Posterior cingulate gyrus (tissue), 11 donors: ENCODE results near the gene SFT2D2.

Experiments
- DNase-seq, 10 donors: peaks; one replicate each; pipeline versions ENCODE4 v3.0.0 to v3.0.0-alpha.2; 2020 to 2021; ENCODE audit warnings: mixed read lengths in 3 of 10
- intact Hi-C: fragments of 100-400 bp; cut with DNase I; formaldehyde crosslinking; loops from one replicate; pipeline ENCODE4 v1.15.1; 2023

SFT2D2 gene

DNA sequence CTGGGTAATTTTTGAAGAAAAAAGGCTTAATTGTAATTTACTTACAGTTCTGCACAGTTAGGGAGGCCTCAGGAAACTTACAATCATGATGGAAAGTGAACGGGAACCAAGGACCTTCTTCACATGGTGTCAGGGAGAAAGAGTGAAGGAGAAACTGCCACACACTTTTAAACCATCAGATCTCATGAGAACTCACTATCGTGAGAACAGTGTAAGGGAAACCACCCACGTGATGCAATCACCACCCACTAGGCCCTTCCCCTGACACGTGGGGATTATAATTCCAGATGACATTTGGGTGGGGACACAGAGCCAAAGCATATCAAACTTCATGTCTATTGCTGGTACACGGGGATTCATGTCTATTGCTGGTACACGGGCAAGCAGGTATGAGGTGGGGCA, 5.3 kb upstream of the SFT2D2 start:
- DNase-seq = no peak

DNA sequence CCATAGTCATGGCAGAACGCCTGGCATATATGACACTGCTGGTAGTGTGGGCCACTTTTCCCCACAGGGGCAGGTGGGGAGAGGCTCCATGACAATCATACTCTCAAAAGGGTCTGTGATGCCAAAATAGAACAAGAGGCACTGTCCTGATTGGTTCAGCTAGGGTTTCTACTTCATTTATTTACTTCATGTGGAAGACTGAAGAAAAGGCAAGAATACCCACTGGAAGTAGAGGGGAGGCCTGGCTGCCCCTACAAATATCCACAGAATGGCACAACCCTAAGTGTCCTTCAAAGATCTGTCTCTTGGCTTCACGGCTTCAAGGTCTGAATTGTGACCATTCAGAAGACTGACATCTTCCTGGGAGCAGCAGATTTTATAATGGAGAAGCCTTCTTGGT, 4.5 kb upstream of the SFT2D2 start:
- intact Hi-C loops = no loop called here
- no peak for DNase-seq

More for the DNA sequence above, 5.3 kb upstream of the SFT2D2 start:
- intact Hi-C loops = no loop called here

DNA sequence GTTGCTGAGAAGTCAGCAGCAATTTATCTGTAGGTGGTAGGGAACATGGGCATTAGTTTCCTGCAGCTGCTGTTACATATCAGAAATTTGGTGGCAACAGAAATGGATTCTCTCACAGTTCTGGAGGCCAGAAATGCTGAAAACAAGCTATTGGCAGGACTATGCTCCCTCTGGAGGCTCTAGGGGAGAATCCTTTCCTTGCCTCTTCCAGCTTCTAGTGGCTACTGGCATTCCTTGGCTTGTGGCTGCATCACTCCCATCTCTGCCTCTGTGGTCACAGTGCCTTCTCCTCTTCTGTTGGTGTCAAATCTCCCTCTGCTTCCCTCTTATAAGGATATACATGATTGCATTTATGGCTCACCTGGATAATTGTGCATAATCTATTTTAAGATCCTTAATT, 2.5 kb upstream of the SFT2D2 start:
- intact Hi-C loops = no loop called here
- no peak for DNase-seq

DNA sequence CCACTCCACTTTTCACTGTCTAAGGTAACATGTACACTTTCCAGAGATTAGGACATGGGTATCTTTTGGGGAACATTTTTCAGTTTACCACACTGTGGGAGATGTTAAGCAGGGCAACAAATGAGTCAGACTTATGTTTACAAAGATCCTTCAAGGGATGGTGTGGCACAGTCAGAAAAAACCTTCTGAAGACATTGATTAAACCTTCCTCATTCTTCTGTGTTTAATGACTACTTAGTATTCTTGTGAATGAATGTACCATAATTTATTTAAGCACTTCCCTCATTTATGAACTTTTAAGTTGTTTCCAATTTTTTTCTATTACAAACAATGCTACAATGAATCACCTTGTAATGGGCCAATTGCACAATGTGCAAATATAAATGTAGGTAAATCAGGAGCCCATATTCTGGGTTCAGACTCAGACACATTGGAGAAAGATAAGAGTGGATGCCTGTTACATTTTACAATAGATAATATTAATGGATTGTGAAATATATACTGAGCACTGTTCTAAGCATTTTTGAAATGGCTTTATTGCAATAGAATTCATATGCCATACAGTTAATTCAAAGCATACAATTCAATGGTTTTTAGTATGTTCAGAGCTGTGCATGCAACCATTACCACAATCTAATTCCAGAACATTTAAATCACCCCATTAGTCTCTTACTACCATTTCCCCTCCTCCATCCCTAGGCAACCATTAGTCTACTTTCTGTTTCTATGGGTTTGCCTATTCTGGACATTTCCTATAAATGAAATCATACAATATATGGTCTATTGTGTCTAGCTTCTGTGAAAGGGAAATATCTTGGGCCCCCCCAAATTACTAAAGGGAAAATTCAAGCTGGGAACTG, 1.9 kb upstream of the SFT2D2 start:
- no peak for DNase-seq
- intact Hi-C loops = no loop called here

DNA sequence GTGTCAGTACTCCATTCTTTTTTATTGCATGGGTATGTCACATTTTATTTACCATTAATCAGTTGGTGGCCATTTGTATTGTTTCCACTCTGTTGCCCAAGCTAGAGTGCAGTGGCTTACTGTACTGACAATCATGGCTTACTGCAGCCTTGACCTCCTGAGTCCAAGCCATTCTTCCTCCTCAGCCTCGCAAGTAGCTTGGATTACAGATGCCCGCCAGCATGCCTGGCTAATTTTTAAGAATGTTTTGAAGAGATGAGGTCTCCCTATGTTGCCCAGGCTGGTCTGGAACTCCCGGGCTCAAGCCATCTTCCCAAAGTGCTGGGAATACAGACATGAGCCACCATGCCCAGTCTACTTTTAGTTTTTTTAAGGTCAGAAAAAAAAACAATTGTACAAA, 813 bp upstream of the SFT2D2 start:
- no peak for DNase-seq

DNA sequence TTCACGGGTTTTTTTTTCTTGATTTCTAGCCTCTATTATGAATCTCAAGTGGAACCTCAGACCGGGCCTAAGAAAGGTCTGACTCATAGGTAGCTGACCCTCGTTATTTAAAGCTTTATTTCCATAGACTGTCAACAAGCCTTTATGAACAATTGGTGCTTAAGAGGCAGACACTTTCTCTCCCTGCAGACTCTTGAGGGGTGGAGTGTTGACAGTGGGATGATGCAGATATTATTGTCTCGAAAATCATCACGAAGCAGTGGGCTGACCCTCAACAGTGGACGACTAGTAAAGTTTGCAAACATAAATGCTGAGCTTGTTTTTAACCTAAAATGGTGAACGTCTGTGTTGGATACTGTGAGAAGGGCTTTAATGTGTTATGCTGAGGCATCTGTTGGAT, 1.8 kb downstream of the SFT2D2 start:
- no peak for DNase-seq
- intact Hi-C loops = loop anchor here (5.0 kb wide), 1 partner anchor 50 kb away; the partner anchor contains the start of gene TIPRL

More for the DNA sequence above, 813 bp upstream of the SFT2D2 start:
- intact Hi-C loops = loop anchor here (5.0 kb wide), 1 partner anchor 48 kb away; the partner anchor contains the start of gene TIPRL

DNA sequence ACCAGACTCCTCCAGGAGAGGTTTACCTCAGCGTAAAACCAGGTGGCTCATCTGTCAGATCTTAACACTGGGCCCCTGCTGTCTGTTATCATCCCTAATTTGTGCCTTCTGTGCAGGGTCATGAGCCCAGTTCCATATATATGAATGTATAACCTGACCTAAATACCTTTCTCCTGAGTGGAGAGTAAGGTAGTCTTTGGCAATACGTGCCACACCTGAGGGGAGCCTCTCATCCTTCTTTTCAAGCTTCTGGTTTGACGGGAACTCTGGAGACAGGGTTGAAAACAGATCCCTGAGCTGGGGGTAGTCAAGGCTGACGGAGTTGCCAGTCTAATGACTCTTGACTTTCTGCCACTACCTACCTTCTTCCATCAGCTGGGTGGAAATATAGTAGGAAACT, 4.1 kb downstream of the SFT2D2 start:
- no peak for DNase-seq
- intact Hi-C loops = loop anchor here (5.0 kb wide), 1 partner anchor 53 kb away; the partner anchor contains the start of gene TIPRL

DNA sequence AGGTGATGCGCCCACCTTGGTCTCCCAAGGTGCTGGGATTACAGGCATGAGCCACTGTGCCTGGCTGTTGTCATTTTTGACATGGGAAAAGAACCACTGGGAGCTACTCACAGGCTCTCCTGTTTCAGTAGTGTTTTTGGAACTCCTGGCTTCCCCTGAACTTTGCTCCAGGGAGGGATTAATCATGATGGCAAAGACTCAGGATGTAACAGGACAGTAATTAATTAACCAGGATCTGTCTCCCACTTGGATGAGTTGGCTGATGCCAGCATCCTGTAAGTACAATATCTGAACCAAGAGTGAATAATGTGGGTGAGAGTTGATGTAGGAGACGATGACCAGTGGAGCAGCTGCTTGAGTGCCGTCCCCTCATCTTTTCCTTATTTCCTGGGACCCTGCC, 4.9 kb downstream of the SFT2D2 start:
- intact Hi-C loops = no loop called here
- no peak for DNase-seq

DNA sequence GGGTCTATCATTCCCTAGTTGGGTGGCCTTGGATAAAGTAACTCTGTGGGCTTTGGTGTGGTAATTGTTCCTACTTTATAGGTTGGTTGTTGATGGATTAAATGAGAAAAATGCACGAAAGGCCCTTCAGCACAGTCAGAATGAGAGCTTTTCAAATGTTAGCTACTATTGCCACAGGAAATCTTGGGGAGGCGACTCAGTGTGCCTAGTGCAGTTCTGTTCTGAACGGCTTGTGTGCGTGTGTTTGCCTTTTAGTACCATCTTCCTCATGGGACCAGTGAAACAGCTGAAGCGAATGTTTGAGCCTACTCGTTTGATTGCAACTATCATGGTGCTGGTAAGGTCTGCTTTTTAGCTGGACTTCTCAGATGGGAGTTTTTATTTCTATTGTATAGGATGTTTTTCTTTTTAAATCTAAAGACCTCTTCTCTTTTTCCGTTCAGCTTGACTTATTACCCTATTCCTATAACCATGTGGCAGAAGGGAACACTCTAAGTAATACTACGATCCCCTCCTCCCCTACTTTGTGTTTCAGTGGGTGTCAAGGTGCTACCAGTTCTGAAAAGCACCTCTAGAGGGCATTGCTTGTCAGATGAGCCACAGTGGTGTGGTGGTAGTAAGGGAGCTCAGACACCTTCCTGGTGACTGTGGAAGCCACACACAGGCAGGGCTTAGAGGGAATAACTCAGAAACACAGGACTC, 9.2 kb downstream of the SFT2D2 start:
- intact Hi-C loops = no loop called here
- DNase-seq = no peak

DNA sequence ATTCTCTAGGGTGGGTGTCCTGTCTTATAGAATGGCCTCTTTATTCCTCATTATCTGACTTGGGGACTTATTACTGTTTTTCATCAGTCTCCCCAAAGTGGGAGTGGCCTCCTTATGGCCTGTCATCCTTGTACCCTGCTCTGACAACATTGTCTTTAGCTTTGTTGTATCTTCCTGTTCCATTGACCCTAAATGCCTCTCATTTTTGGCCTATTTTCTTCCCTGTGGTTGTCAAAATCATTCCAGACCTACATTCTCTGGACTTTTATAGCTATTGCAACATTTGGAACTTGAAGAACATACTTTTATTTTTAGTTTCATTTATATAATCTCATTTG, 9.7 kb downstream of the SFT2D2 start:
- DNase-seq = no peak
- intact Hi-C loops = no loop called here

DNA sequence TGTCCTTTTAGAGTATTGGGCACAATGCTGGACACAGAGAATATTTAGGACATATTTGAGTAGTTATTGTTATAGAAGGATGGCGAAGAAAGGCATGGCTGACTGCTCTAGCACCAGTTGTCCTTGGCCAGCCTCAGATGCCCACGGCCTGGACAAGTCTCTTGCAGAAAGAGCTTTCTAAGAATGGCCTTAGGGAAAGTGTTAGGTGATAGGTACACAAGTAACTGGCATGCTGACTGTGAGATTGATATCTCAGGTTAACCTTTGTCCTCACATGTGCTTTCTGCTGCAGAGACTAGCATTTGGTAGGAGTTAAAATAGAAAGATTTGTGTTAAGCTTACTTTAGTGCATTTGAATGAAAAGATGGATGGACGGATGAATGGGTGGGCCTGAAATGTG, 10.1 kb downstream of the SFT2D2 start:
- no peak for DNase-seq
- intact Hi-C loops = no loop called here

DNA sequence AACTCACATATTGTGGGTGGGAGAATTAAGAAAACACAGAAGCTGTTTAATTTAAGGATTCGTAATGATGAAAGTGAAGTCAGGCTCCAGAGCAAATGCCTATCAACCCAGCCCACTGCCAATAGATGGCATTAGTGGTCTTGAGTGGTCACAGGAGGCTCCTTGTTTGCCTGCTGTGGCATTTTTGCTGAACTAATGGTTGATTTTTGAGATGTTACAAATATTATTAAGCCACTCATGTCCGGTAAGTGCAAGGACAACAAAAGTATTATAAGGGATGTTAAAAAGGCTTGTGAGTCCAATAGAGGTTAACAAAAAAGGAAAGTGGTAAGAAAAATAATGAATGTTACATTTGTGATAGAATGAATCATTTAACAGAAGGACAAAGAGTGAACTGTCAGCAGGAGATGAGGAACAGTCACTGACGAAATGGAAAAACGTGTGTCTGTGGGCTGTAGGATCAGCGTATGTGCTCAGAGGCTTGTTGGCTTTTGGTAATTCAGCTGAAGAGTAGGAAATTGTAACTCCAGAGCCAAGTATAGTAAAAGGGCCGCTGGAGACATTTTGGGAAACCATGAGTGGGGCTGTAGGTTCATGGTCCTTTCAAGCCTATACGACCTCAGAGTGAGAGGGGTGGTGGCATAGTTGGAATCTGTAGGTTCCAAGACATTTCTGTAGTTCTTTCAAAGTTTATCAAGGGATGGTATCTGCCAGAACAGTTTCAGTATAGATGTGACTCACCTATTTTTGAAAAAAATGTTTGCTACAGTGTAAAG, 11.2 kb downstream of the SFT2D2 start:
- peak in 2 of 10 donors; percentile 13 to 87 for DNase-seq
- intact Hi-C loops = no loop called here

DNA sequence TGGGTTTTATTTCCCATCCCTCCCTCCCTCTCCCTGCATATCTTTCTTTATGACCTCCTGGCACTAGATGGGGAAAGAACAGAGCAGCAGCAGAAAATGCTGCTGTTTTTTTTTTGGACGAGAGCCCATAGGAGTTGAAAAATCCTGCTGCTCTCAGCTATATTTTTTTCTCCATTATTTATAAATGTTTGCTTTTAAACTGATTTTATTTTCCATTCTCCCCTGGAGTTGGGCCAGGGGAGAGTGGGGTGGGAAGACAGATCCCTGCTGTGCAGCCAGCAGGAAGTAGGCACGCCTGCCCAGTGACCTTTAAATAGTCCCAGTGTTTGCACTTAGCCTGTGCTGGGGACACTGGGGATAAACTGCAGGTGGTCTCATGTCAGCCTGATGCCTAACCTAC, 17.4 kb downstream of the SFT2D2 start:
- DNase-seq = no peak

DNA sequence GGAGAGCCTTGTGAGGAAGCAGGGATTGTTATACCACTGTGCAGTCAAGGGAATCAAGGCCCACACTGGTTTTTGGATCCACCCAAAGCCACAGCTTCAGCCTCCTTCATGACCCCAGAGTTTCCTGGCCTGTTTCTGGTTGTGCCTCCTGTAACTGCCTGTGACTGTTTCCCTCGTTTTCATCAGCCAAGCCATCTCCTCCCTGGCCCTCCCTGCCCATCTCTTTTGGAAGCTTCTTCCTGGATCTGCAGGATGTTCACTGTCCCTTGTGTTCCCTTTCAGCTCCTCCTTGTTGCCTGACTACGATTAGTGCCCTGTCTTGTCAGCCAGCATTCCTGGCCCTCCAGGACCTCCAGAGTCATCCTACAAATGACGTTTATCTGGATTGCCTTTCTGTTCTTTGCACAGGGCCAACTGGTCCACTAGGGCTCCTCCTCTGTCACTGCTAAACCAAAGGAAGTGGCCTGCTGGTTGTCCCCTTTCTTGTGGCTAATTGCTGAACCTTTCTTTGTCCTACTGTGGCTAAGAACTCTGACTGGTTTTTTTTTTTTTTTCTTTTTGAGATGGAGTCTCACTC, 17.9 kb downstream of the SFT2D2 start:
- intact Hi-C loops = no loop called here
- DNase-seq = no peak

More for the DNA sequence above, 17.4 kb downstream of the SFT2D2 start:
- intact Hi-C loops = no loop called here

DNA sequence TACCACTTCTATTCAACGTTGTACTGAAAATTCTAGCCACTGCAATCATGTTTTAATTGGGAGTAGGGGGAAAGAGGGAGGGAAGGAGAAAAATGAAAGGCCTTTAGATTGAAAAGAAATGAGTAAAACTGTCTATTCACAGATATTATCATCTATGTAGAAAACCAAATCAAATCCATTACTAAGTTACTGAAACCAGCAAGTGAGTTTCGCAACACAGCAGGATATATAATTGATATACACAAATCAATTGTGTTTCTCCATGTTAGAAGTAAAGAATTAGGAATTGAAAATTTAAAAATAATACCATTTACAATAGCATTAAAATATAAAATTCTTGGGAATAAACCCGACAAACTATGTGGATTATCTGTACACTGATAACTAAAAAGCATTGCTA, 19.2 kb downstream of the SFT2D2 start:
- intact Hi-C loops = no loop called here
- DNase-seq = no peak

DNA sequence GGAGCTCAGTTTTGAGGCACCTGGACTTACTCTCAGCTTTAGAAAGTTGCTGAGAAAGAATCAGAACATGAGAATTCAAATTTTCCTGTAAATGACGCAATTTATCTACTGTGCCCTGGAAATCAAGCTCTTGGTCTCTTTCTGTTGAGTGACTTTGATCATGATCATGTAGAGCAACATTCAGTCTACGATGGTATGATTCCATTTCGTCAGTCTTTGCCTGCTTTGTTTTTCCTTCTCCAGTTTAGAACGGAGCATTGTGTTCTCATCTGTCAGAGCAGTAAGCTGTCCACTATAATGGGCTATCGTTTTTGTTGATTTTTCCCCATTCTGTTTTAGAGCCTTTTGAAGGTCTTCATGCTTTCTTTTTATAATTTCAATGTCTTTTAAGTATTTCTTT, 20.7 kb downstream of the SFT2D2 start:
- intact Hi-C loops = no loop called here
- DNase-seq = no peak

DNA sequence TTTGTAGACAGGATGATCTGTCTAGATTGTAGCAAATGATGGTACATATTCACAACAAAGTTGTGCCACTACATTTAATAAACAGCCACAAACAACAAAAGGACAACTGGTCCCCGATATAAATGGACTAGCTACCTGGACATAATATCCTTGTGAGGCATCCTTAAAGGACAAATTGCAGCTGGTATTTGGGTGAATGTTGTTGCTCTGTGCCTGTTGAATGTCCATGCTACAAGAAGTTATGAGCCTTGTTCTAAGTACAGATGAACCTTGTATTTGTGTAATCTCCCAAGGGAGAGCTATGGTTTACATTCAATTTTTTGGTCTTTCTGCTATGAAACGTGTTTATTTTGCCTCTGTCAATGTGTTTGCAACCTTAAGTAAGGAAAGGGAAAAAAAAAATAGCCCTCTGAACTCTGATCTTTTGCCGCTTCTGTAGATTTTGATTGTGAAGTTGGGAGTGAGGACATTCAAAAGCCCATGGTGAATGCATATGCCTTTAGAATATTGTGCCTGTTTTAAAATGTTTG, 26.5 kb downstream of the SFT2D2 start:
- intact Hi-C loops = no loop called here
- DNase-seq = no peak

DNA sequence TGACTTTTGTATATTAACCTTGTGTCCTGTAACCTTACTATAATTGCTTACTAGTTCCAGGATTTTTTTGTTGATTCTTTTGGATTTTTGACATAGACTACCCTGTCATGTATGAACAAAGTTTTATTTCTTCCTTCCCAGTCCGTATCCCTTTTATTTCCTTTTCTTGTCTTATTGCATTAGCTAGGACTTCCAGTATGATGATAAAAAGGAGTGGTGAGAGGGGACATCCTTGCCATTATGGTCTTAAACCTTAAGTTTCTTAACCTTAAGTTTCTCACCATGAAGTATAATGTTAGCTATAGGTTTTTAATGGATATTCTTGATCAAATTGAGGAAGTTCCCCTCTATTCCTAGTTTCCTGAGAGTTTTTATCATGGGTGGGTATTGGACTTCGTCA, 30.4 kb downstream of the SFT2D2 start:
- intact Hi-C loops = no loop called here
- DNase-seq = no peak

DNA sequence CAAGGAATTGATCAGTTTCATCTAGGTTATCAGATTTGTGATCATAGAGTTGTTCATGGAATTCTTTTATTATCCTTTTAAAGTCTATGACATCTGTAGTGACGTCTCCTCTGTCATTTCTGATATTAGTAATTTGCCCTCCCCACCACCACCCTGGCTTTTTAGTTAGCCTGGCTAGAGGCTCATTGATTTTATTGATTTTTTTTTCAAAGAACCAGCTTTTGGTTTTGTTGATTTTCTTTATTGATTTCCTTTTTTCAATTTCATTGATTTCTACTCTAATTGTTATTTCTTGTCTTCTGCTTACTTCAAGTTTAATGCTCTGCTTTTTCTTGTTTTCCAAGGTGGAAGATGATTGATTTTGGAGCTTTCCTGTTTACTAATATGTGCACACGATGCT, 31.6 kb downstream of the SFT2D2 start:
- DNase-seq = no peak
- intact Hi-C loops = no loop called here

DNA sequence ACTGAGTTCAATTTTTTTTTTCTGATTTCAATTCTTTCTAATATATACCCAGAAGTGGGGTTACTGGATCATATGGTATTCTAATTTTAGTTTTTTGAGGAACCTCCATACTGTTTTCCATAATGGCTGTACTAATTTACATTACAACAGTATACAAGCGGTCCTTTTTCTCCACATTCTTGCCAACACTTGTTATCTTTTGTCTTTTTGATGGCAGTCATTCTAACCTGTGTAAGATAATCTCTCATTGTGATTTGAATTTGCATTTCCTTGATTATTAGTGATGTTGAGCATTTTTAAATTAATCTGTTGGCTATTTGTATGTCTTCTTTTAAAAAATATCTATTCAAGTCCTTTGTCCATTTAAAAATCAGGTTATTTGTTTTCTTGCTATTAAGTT, 33.8 kb downstream of the SFT2D2 start:
- intact Hi-C loops = no loop called here
- DNase-seq = no peak

DNA sequence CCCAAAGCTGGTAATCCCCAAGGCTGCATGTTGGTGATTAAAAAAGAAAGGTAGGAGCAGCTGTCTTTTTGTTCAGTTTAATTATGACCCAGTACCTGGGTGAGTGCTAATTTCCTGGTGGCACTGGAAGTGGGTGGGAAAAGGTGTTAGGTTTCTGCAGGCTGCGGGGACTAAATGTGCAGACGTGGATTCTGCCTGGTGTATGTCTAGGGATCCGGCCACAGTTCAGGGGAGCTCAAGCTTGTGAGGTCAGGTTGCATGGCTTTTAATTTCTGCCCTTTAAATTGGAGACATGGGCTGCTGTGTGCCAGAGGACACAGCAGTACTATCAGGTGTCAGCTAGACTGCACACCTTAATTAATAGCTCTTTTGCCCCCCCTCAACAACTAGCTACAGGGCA, 34.6 kb downstream of the SFT2D2 start:
- intact Hi-C loops = no loop called here
- DNase-seq = no peak
